GM21786 (cell line): Measurements from ENCODE around the gene USP6NL.
A peak's percentile ranks its signal among the peaks of the same experiment; 100 is the strongest.

Source experiments
- ATAC-seq: cut with Tn5 transposase; IDR thresholded peaks from one replicate; pipeline ENCODE4 v1.9.1; 2021; ENCODE audit not compliant: unreplicated experiment

USP6NL gene

DNA sequence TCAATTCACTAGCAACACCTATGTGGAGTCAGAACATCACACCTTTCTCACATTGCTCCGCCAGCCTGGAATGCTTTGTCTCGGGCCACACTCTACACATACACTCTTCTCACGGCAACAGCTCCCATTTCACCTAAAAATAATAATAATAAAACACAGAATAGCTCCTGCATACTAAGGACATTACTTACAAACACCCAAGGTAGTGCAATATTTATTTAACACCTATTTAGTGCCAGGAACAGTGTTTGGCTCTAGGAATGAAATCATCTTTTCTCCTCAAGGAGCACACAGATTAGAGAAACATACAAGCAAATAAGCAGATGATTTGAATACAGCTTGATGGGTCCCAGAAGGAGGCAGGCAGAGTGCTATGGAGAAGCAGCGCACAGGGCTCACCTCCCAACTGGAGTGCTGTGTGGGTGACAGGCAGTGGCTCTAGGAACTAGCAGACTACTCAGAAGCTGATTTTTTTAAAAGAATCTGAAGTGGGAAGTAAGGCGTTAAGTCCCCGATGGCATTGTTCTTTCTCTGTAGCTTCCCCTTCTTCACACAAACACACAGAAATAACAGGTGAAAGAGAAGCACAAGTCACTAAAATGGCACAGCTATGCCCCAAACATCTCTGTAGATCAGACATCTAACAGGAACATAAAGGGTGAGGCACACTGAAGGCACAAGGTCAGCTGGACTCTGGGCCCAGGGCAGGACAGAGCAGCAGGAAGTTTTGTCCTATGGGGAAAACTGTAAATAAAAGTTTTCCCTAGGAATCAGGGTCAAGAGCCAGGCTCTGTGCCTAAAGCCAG is 16.7 kb downstream of the USP6NL start:
- ATAC-seq, result no peak

DNA sequence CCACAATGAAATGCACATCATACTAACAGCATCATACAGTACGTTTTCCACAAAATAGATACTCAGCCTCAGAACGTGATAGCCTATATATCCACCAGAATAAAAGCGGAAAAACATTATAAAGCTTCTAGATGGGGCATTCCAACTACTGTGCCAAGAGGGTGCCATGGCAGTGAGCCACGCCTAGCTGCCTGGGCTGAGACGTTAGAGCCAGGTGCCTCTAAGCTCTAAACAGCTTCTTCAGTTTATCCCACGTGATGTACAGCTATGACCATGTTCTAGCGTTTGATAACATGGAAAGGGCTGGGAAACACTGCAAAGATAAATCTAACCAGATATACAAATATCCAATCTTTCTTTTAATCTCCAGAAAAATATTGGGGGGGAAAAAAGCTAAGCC is 17.8 kb downstream of the USP6NL start:
- ATAC-seq, result no peak

DNA sequence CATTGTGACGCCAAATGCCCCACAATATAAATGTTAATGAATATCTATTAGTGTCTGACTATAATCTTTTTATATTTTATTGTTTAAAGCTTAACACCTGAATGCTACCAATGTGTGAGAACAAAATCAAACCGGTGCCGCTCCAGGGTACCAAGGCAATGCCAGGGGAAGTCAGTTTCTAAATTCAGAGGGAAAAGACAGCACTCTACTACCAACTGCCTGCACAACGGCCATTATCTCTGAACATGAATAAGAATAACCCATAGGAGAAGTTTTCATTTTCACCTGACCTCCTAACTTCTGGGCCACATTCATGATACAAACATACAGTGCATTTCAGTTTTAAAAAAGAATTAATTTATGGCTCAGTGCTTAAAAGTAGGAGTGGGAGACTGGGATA is 21.7 kb downstream of the USP6NL start:
- ATAC-seq, result no peak

DNA sequence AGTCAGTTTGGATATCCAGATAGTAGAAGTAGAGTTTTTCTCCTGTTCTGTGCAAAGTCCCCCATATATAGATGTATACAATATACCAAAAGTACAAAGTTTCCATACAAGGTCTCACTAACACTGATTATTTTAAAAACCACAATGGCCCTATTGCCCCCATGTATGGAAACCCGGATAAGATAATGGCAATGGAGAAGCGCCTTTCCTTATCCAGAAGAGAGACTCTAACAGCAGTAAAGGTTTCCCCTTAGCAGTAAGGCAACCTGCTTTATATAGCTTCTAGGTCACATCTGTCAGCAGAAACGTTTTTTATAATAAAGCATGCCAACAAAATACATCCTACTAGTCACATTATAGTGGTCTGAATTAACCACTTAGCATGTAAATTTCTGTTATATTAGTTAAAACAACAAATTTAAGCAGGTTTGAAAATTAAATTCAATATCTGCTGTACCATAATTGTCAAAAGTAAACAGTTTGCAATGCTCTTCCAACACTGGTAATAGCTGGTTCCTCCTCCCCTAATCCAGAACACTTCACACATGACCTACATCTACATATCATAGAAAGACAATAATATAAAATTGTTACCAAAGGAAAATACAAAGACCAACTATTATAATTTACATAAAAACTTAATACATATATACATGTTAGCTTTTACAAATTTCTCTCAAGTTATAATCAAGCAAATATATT is 22.4 kb downstream of the USP6NL start:
- no peak for ATAC-seq

DNA sequence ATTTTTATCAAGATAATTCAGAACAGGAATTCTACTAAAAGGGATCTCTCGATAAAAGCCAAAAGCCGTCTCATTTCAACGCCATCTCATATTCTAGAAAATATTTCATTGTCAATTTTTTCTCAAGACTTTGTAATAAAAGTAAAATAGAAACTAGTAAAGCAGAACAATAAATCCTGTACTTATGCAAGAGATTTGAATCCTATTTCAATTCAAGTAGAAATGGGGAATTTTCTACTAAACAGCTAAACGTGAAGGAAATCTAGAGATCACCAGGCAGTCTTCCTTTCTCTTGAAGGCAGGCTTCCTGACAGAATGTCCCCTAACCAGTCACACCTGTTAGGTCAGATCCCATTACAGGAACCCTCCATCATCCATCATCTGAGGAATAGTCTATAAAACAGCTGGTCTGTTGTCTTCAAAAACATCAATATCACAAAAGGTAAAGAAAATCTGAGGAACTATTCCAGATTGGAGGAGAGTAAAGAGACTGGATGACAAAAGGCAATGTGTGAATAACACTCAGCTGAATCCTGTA is 23.7 kb downstream of the USP6NL start:
- ATAC-seq, result no peak

DNA sequence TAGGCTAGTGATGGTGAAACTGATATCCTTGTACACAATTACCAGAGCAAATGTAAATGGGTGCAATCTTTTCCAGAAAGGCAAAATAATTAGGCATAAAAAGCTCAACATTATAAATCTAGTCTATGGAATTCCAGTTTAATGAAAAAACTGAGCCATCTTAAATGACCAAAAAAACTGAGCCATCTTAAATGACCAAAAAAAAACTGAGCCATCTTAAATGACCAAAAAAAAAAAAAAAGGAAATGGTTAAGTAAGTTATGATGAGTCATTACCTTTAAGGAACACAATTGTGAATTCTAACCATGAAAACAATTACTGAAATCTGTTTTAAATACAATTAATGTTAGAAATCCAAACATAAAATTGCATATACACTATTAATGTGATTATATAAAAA is 25.3 kb downstream of the USP6NL start:
- ATAC-seq, result no peak

DNA sequence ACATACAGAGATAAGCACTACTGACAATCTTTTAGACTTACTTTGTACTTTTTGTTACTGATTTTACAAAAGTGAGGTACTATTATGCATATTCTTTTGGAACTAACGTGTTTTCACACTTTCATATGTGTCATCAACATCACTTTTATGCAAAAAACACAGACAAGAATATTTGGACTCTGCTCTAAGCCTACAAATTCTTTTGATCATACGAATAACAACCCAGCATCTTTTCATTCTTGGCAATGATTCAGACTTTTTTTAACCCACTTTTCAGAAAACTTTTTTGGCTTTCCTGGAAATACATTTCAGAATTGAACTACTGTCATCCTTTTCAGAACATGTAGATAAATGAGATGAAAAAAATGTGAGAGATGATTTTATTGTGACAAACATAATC is 30.2 kb downstream of the USP6NL start:
- ATAC-seq, result no peak

DNA sequence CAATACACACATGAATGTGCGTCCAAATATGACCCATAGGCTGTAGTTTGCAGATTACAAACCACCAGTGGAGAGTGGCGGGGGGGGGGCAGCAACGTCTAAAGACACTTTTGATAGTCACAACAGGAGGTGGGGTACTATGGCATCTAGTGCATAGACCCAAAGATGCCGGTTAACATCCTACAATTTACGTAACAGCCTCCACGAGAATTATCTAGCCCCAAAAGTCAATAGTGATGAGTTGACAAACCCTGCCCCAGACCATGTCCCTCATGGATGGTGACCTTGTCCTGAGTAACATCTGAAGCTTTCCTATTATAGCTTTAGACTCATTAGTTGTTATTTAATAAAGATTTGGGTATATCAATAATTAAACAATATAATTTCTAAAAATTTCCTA is 31.6 kb downstream of the USP6NL start:
- ATAC-seq, result no peak

DNA sequence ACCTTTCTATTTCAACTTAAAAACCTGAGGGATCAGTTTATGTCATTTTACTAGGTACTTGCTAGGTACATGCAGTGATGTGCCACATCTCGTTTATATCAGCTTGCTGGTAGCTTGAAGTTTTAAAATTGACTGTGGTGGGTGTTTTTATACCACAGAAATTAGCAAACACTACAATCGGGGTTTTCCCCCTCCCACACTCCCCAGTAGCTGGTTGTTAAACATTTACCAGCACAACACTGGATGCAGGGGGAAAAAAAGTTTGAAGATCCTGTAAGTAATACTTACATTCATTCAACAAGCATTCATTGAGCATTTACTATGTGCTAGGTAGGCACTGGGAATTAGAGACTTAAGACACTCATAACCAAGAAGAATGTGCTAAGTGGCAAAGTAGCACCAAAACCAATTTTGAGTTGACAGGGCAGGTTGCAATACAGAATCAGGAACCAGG is 32.6 kb downstream of the USP6NL start:
- peak; percentile 55 for ATAC-seq

DNA sequence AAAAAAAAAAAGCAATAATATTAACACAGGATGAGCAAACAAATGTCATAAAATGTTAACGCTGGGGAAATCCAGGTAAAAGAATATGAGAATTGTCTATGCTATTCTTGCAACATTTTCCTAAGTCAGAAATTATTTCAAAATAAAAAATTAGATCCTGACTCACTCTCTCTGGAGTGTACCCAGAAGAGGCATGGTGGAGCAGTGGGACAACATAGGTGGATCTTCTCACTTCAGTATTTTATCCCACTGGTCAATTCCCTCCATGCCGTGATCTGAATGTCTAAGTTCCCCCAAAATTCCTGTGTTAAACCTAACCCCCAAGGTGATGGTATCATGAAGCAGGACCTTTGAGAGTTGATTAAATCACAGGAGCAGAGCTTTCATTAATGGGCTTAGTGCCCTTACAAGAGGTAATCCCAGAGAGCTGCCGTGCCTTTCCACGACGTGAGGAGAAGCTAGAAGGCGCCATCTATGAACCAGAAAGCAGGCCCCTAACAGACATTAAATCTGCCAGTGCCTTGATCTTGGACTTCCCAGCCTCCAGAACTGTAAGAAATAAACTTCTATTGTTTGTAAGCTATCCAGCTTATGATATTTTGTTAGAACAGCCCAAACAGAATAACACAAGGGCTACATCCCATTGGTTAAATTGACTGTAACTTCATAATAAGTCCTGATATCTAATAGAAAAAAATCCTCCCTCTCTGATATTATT is 35.2 kb downstream of the USP6NL start:
- ATAC-seq, result no peak

DNA sequence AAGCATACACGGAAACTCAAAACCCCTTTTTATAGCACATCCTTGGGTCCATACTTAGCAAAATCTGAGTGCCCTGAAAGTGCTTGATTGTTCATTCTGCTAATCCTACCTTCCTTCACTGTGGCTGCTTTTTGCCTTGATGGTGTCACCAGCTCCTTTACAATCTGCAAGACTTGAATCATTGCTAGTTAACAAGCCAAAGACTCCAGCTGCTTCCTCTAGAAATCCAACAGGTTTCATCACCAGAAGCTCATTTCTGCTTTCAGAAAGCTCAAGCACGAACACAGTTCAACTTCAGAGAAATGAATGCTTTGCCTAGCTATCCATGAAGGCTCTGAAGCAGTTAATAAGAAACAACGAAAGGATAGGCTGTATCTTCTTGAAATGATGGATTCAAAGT is 38.0 kb downstream of the USP6NL start:
- ATAC-seq, result peak; percentile 60

DNA sequence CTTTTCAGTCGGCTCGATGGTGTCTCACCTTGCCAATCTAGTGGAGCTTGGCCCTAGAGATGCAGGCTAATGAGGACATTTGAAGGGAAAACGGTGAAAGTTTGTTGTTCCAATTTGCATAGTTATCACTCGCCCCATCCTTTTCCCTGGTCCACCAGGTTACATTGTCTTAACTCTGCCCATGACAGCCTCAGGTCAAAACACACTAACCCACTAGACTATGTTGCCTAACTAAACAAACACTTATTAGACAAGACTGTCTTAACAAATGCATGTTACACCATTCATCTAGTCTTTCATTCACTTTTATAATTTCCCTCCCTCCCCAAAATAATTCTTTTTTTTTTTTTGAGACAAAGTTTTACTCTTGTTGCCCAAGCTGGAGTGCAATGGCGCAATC is 40.7 kb downstream of the USP6NL start:
- ATAC-seq, result no peak

DNA sequence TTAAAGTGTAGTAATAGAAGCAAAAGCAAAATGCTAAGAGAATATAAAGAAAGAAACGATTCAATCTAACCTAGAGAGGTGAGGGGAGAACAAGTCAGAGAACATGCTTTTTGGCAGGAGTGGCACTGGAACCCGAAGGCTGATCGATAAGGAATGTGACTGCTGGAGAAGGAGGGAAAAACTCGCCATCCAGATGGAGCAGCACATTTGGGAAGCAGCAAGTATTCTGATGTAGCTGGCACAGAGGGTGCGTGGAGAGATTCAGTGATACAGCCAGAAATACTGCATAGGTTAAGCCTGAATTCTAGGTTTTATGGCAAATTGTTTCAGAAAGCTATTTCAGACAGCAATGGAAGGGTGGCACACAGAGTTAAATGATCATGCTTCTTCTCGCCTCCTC is 42.0 kb downstream of the USP6NL start:
- ATAC-seq, result no peak

DNA sequence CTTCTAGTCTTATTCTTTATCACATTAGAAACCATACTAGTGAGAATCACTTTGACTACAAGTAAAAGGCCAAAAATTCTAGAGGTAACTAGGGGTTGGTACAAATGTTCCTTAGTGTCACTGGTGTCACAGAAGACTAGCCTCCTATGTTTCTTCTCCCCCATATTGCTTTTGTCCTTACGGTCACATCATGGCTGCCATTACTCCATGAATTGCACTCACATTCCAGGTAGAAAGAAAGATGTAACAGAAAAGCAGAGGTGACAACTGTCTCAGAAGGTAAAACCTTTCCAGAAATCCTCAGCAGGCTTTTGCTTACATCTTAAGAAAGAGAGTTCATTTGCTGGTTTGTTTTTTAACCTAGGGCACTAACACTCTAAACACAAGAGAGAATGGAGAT is 42.9 kb downstream of the USP6NL start:
- ATAC-seq, result no peak

DNA sequence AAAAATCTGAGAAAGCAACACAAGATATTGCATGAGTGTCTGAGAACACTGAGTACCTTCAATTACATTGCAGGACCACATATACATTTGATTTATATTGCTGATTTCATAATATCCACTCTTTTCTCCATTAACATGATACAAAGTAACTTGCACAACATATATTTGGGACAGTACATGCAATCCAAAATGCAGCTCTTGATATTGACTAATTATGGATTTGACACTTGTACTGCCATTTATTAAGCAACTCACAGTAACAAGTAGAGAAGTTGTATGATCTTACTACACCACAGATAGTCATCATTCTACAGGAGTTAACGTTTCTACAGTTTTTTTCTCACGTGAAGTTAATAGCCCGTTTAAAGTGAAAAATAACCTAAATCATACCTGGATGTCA is 46.7 kb downstream of the USP6NL start:
- no peak for ATAC-seq

DNA sequence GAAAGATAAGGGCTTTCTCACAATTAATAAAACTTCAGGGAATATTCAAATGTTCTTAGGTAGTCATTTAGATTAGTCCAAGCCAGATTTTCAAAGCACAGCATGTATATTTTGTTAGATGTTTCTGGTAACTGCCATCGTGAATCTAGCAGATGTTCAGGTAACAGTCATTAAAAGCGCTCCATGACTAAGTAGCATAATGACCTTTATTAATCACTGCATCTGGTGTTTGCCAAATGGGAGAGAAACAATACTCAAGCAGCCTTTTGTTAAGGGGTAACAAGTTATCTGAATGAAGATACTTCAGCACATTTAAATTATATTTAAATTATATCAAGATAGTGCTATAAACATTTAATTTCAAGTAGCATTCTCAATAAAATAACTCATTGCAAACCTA is 47.5 kb downstream of the USP6NL start:
- no peak for ATAC-seq

DNA sequence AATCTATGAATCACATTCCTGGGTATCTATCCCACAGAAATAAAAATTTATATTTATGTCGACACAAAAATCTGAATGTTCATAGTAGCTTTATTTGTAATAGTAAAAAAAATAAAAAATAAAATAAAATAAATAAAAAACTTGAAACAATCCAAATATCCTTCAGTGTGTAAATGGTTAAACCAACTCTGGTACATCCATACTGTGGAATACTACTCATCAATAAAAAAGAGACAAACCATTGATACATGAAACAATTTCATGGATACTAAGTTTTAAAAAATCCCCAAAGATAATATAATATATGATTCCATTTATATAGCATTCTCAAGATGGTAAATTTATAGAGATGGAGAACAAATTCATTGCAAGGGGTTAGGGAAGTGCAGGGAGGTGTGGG is 48.6 kb downstream of the USP6NL start:
- no peak for ATAC-seq

DNA sequence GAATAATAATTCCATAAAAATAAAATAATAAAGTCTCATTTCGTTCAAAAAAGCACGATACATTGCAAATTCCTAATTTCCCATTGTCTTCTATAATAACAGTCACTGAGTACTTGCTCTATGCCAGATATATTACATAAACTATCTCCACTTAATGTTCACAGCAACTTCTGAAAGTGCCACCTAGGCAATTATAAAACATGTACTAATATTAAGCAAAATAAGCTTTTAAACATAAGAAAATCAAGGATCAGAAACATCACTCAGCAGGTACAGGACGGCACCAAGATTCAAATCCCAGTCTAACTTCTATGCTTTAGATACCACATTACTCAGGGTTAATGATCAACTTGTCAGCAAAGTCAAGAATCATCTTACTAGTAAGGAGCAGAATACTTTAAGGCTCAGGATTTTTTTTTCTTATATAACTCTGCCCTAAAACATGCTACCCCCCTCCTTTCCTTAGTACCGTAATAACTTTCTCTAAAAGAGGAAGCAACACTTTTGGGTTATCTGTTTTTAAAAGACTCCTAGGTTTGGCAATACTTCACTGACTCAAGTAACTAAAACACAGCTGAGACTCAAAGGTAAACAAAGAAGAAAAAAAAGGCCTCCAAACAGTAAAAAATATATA is 51.3 kb downstream of the USP6NL start:
- peak; percentile 89 for ATAC-seq

DNA sequence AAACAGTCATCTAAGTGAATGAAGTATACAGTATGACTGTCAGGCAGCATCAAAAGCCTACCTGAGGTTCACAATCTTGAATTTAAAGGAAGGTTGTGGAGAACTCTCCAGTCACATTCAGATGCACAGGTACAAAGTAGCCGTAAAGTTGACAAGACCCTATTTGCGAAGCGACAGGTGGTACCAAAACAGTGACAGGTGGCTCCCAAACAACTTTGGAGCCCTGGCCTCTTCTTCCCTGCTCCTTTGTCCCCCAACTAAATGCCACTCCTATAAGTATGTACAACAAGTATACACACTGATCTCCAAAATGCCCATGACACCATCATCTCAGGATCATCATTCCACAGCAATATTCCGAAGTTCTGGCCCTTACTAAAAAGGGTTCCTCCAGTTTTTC is 53.5 kb downstream of the USP6NL start:
- no peak for ATAC-seq

DNA sequence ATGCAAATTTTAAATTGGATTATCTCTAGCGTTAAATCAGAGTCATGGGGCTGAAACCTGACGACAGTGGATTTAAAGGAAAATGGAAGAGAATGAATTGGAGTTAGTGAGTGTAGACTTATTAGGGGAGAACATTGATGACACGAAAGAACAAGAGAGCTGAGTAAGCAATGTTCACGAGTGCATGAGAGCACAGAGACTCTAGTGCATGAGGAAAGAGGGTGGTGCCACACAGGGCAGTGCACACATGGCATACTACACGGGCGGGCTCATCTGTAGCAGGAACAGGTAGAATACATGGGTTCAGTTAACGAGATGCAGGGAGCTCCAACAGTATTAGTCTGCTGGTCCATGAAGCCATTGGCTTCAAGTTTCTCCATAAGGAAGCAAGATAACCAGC is 53.9 kb downstream of the USP6NL start:
- ATAC-seq, result no peak

DNA sequence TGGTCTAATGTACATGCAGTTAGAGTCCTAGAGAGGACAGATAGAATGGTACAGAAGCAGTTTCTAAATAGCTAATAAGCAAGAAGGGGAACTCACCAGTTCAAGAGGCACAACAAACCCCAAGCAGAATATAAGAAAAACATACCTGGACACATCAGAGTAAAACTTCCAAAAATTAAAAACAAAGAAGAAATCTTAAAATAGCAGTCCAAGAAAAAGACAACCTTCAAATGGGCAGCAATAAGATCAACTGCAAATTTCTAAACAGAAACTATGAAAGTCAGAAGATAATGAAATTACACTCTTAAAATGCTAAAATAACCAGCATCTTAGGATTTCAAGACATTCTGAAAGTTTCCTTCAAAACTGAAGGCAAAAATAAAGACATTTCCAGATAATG is 55.9 kb downstream of the USP6NL start:
- no peak for ATAC-seq
